Left ventricle myocardium inferior (tissue), 1 donor: ENCODE results near the gene VIPR2. TPM values are rescaled to one million over a fixed set of nuclear protein-coding genes. Genes with fewer than 3 reads are reported as not detected.

Source experiments
- DNase-seq: peaks from one replicate; pipeline ENCODE4 v3.0.0-alpha.2; 2020
- H3K27ac ChIP-seq: fragments of 200-600 bp; replicated peaks from 2 replicates; pipeline ENCODE4 v1.8.0; 2021
- H3K27me3 ChIP-seq: fragments of 200-600 bp; 2 replicates; pipeline ENCODE4 v1.8.0; 2021; ENCODE audit warnings: low read depth
- H3K36me3 ChIP-seq: fragments of 200-600 bp; 2 replicates; pipeline ENCODE4 v1.8.0; 2021
- H3K4me1 ChIP-seq: fragments of 200-600 bp; 2 replicates; pipeline ENCODE4 v1.8.0; 2021
- H3K4me3 ChIP-seq: fragments of 200-600 bp; 2 replicates; pipeline ENCODE4 v1.8.0; 2021; ENCODE audit warnings: mild to moderate bottlenecking, moderate library complexity
- H3K9me3 ChIP-seq: fragments of 200-600 bp; replicated peaks from 2 replicates; pipeline ENCODE4 v1.8.0; 2021
- intact Hi-C: fragments of 100-400 bp; cut with micrococcal nuclease; formaldehyde crosslinking; loops from one replicate; pipeline ENCODE4 v1.11.0; 2022
- total RNA-seq: library from RNA; stranded (reverse); fragmentation: NEBNext Ultra II Directional; extraction: Animal tissue kit (Norgen Biotek cat#: 25700); gene quantifications from one replicate; pipeline ENCODE4 v1.2.1, GENCODE V29; 2021
- TF ChIP-seq, protein P1 (sequence below): fragments of 200-600 bp; IDR thresholded peaks from 2 replicates; pipeline ENCODE4 v1.8.0; 2021; ENCODE audit warnings: antibody characterized with exemption, mild to moderate bottlenecking, borderline replicate concordance
- donor health status: DM: no; HTN: yes; CAD: no; lungs with severe emphysema.

Gene VIPR2
- total RNA-seq, 1 donor from 2014 or later: 17.5 TPM

DNA sequence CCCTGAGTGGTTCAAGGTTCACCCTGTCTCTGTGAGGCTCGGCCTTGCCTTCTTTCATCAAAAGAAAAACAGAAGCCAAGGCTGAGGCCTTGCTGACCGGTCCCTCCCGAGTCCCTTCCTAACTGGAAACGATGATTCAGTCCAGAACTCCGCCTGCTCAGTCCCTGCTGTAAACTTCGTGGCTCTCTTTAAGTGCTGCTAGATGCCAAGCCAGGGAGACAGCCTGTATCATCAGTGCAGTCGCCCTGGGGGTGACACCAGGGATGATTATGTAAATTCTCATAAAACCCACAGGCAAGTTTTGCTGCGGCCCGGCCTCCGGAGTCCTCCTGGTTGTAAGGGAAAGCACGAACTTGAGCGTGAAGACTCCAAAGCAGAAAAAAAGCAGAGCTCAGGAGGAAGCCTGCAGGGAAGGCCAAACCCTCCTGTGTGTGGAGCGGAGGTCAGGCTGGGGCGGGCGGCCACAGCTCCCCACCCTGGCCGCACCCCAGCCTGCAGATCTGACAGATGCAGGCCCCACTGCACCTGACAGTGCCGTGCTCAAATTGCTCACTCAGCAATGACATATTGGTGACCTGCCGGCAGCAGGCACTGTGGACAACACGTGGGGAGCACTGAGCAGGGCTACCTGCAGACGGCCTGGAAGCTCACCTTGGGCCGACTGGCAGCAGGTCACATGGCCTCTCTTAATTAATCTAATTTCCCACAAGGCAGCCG is 164.9 kb downstream of the VIPR2 start:
- Histone ChIP-seq H3K36me3 (no peaks in the 10 kb centered on the region), H3K4me1 (peaks cover 11% of the 10 kb centered on the region), H3K4me3 (no peak overlapping the region), H3K27me3 (no peaks in the 10 kb centered on the region), H3K27ac (no peak overlapping the region), H3K9me3 (peaks cover 35% of the 10 kb centered on the region)
- intact Hi-C loops: loop anchor here (5.0 kb wide), 1 partner anchor 282 kb away; no protein-coding TSS in a partner anchor
- TF ChIP-seq, protein P1, sequence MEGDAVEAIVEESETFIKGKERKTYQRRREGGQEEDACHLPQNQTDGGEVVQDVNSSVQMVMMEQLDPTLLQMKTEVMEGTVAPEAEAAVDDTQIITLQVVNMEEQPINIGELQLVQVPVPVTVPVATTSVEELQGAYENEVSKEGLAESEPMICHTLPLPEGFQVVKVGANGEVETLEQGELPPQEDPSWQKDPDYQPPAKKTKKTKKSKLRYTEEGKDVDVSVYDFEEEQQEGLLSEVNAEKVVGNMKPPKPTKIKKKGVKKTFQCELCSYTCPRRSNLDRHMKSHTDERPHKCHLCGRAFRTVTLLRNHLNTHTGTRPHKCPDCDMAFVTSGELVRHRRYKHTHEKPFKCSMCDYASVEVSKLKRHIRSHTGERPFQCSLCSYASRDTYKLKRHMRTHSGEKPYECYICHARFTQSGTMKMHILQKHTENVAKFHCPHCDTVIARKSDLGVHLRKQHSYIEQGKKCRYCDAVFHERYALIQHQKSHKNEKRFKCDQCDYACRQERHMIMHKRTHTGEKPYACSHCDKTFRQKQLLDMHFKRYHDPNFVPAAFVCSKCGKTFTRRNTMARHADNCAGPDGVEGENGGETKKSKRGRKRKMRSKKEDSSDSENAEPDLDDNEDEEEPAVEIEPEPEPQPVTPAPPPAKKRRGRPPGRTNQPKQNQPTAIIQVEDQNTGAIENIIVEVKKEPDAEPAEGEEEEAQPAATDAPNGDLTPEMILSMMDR: no peak
- no peak for DNase-seq

- TF ChIP-seq, protein P1: no peak
- H3K27ac ChIP-seq: no peak overlapping the region
- peaks cover 33% of the 10 kb centered on the region for H3K9me3 ChIP-seq
- no peak overlapping the region for H3K4me3 ChIP-seq
- no peaks in the 10 kb centered on the region for H3K27me3 ChIP-seq
- intact Hi-C loops: loop anchor here (5.0 kb wide), 1 partner anchor 282 kb away; no protein-coding TSS in a partner anchor
- no peak for DNase-seq
- peaks cover 11% of the 10 kb centered on the region for H3K4me1 ChIP-seq
- no peaks in the 10 kb centered on the region for H3K36me3 ChIP-seq
Observed at GRCh38 chr7:158979023-158979529, 165.6 kb downstream of the VIPR2 start.
